Hepatocyte (in vitro differentiated cells): ENCODE data around the gene GRM3.

ENCODE experiments used
- CTCF ChIP-seq: fragments of 200-600 bp; sonication (generic); IDR thresholded peaks from 2 replicates; pipeline ENCODE4 v1.5.1; 2016; ENCODE audit warnings: antibody characterized with exemption, mild to moderate bottlenecking; ENCODE audit not compliant: poor library complexity
- EZH2phosphoT487 ChIP-seq: fragments of 200-600 bp; sonication (generic); IDR thresholded peaks from one replicate; pipeline ENCODE4 v1.6.1; 2018; ENCODE audit warnings: antibody characterized with exemption, mild to moderate bottlenecking, low read depth, moderate library complexity; ENCODE audit not compliant: unreplicated experiment, severe bottlenecking

DNA sequence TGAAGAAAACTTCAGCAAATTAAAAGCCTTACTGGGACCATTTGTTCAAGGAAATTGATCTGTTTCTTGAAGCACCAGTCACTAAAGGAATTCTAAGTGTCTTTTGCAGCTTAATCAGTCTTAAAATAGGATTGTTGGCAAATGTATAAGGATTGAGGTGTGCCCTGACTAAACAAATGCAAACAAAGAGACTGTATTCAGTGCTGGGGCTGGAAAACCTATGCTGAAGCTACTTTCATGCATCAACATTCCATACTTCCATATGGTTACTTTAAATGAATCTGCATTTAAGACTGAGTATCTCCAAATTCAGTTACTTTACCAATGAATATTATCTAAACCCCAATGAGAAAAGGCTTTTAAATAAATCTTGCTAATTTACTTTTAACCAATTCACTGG is 232.4 kb downstream of the GRM3 start:
- TF ChIP-seq CTCF (no peak), EZH2phosphoT487 (no peak)
